Fibroblast of skin of right biceps (primary cell): ENCODE results near the gene BBC3.

Experiments used
- DNase-seq: peaks from one replicate; pipeline ENCODE4 v3.0.0-alpha.2; 2013

The BBC3 gene

GRCh38 chr19:47188507-47189033, 42.4 kb downstream of the BBC3 start:
- no peak for DNase-seq

- DNase-seq: no peak
Measured at GRCh38 chr19:47187797-47188196, 43.2 kb downstream of the BBC3 start.

GRCh38 chr19:47187335-47187655, 43.7 kb downstream of the BBC3 start:
- no peak for DNase-seq

GRCh38 chr19:47186446-47187334, 44.3 kb downstream of the BBC3 start:
- DNase-seq: no peak

- no peak for DNase-seq
Measured at GRCh38 chr19:47183601-47184000, 47.4 kb downstream of the BBC3 start.

GRCh38 chr19:47179653-47180310, 51.2 kb downstream of the BBC3 start:
- no peak for DNase-seq

- peak; percentile 87 for DNase-seq
Measured at GRCh38 chr19:47176627-47177090, 54.3 kb downstream of the BBC3 start.

GRCh38 chr19:47176071-47176626, 54.9 kb downstream of the BBC3 start:
- DNase-seq: peak; percentile 79

- DNase-seq: no peak
Measured at GRCh38 chr19:47172666-47173455, 58.1 kb downstream of the BBC3 start.
